Mucosa of descending colon (tissue), 3 donors: ENCODE data around the gene SYTL3. TPM values are rescaled to one million over a fixed set of nuclear protein-coding genes. Genes with fewer than 3 reads are reported as not detected.
A peak's percentile ranks its signal among the peaks of the same experiment; 100 is the strongest.
"Not testable (repeated sequence)": the region's sequence is repeated elsewhere in the genome, so short reads cannot be mapped to it uniquely, and the experiment has no call there.

ENCODE experiments used
- ATAC-seq: fragments of 200-7000 bp; cut with Tn5 transposase; one replicate; pipeline ENCODE4 v1.9.1; 2020; ENCODE audit warnings: mild to moderate bottlenecking, moderate library complexity
- DNase-seq, 3 donors: peaks; one replicate each; pipeline ENCODE4 v3.0.0-alpha.2; 2020
- H3K36me3 ChIP-seq: fragments of 200-600 bp; one replicate; pipeline ENCODE4 v1.8.0; 2021; ENCODE audit warnings: low read depth, mild to moderate bottlenecking
- H3K4me1 ChIP-seq: fragments of 200-600 bp; one replicate; pipeline ENCODE4 v1.8.0; 2021; ENCODE audit warnings: low read depth, mild to moderate bottlenecking
- H3K4me3 ChIP-seq: fragments of 200-600 bp; one replicate; pipeline ENCODE4 v1.8.0; 2021; ENCODE audit warnings: mild to moderate bottlenecking
- H3K9me3 ChIP-seq: fragments of 200-600 bp; one replicate; pipeline ENCODE4 v1.8.0; 2021; ENCODE audit warnings: mild to moderate bottlenecking
- CTCF ChIP-seq: fragments of 200-600 bp; IDR thresholded peaks from one replicate; pipeline ENCODE4 v1.8.0; 2022; ENCODE audit warnings: antibody characterized with exemption, mild to moderate bottlenecking
- intact Hi-C, 2 donors: fragments of 100-400 bp; cut with DNase I in 1 of 2; cut with micrococcal nuclease in 1 of 2; formaldehyde crosslinking; loops; one replicate each; pipeline versions ENCODE4 v1.11.0 to v1.11.1; 2022; cut with DNase I, micrococcal nuclease
- total RNA-seq, 3 donors: library from RNA; stranded (reverse); fragmentation: NEBNext Ultra II Directional in 2 of 3; extraction: Animal tissue kit (Norgen Biotek cat#: 25700) in 2 of 3; gene quantifications; one replicate each; pipeline versions ENCODE4 v1.2.1 to v1.2.4, GENCODE V29; 2021 to 2023
- donor health status: DM: no; HTN: no; CAD: no; lungs with moderate emphysema.
- donor health status: DM: no; HTN: no; CAD: no.
- donor health status: DM: no; HTN: yes; CAD: no.

Gene SYTL3
- total RNA-seq, 3 donors from 2014 or later = 2.8 to 4.7 (median 4.4) TPM

- no peak for TF ChIP-seq CTCF
- intact Hi-C loops = no loop called here
- Histone ChIP-seq H3K9me3 (no peaks in the 10 kb centered on the region), H3K4me3 (no peak overlapping the region), H3K36me3 (no peaks in the 10 kb centered on the region), H3K4me1 (peaks cover 16% of the 10 kb centered on the region)
- no peak for ATAC-seq
- peak in 1 of 3 donors; percentile 22 for DNase-seq
These were observed 3.6 kb upstream of the SYTL3 start for GRCh38 chr6:158646023-158646910.

GRCh38 chr6:158647501-158647900, 2.4 kb upstream of the SYTL3 start:
- no peaks in the 10 kb centered on the region for H3K9me3 ChIP-seq
- TF ChIP-seq CTCF = no peak
- ATAC-seq (no peak), DNase-seq (no peak)
- no peaks in the 10 kb centered on the region for H3K36me3 ChIP-seq
- peaks cover 9% of the 10 kb centered on the region for H3K4me1 ChIP-seq
- H3K4me3 ChIP-seq = no peak overlapping the region
- intact Hi-C loops = no loop called here

GRCh38 chr6:158648682-158649131, 1.1 kb upstream of the SYTL3 start:
- no peak overlapping the region for H3K4me3 ChIP-seq
- no peaks in the 10 kb centered on the region for H3K9me3 ChIP-seq
- H3K36me3 ChIP-seq = no peaks in the 10 kb centered on the region
- ATAC-seq = no peak
- intact Hi-C loops = no loop called here
- no peak for TF ChIP-seq CTCF
- H3K4me1 ChIP-seq = no peaks in the 10 kb centered on the region
- DNase-seq = no peak

DNA sequence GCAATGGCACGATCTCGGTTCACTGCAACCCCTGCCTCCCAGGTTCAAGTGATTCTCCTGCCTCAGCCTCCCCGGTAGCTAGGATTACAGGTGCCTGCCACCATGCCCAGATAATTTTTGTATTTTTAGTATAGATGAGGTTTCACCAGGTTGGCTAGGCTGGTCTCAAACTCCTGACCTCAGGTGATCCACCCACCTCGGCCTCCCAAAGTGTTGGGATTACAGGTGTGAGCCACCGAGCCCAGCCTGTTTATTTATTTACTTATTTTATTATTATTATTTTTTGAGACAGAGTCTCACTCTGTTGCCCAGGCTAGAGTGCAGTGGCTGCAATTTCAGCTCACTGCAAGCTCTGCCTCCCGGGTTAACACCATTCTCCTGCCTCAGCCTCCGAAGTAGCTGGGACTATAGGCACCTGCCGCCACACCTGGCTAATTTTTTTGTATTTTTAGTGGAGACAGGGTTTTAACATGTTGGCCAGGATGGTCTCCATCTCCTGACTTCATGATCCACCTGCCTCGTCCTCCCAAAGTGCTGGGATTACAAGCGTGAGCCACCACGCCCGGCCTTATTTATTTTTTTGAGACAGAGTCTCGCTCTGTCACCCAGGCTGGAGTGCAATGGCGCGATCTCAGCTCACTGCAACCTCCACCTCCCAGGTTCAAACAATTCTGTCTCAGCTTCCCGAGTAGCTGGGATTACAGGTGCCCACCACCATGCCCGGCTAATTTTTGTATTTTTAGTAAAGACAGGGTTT, 2.3 kb downstream of the SYTL3 start:
- H3K36me3 ChIP-seq, H3K4me3 ChIP-seq, H3K9me3 ChIP-seq, intact Hi-C loops, DNase-seq, ATAC-seq: not testable (repeated sequence)
- peaks cover 19% of the 10 kb centered on the region for H3K4me1 ChIP-seq

DNA sequence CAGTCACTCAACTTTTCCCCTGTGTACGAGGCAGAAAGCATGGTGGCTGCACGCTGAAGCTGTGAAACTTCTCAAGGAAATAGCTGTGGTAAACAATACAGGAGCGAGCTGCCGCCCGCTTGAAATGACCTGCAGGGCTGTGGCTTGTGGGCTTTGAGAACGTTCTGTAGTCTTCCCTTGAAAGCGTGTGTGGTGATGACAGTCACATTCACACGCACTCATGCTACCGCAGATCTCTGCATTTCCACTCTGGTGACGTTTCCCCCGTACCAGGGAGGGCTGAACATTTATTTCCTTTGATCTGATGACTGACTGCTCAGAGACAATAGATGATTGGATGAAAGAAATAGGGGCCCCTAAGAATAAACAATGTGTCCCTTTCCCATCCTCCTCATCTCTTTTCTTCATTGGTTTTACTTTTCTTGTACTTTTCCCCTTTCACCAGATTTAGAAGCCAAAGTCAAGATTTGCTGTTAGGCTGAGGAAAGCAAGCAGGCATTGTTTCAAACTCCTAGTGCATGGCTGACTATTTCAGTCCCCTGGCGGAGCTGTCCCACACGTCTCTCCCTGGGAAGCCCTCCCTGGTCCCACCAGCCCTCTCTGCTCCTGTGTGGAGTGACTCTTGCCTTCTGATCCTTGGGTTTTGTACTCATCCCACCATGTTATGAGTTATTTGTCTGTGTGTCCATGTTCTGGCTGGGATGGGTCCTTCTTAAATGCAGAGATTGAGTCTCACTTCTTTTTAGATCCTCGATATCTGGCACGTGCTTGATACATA, 3.9 kb downstream of the SYTL3 start:
- ATAC-seq = peak; percentile 74
- H3K4me1 ChIP-seq = peaks cover 20% of the 10 kb centered on the region
- TF ChIP-seq CTCF = no peak
- H3K36me3 ChIP-seq = no peaks in the 10 kb centered on the region
- DNase-seq = peak; percentile 58 to 85 (median 67)
- no peaks in the 10 kb centered on the region for H3K9me3 ChIP-seq
- intact Hi-C loops = no loop called here
- H3K4me3 ChIP-seq = no peak overlapping the region
